Nephron progenitor cell (in vitro differentiated cells): Measurements from ENCODE around the gene TEAD1.

Source experiments
- DNase-seq: peaks from one replicate; pipeline ENCODE4 v3.0.0; 2021
- H3K27ac Mint-ChIP-seq: 2 replicates; pipeline ENCODE4 v1.8.0; 2021; ENCODE audit warnings: mild to moderate bottlenecking, moderate library complexity, mixed read lengths
- H3K27me3 Mint-ChIP-seq: 2 replicates; pipeline ENCODE4 v1.8.0; 2021; ENCODE audit warnings: mild to moderate bottlenecking, low read depth, mixed read lengths; ENCODE audit not compliant: poor library complexity
- H3K36me3 Mint-ChIP-seq: 2 replicates; pipeline ENCODE4 v1.8.0; 2021; ENCODE audit warnings: low read depth, mixed read lengths
- H3K4me1 Mint-ChIP-seq: 2 replicates; pipeline ENCODE4 v1.8.0; 2021; ENCODE audit warnings: mixed read lengths
- H3K4me3 Mint-ChIP-seq: 2 replicates; pipeline ENCODE4 v1.8.0; 2021; ENCODE audit warnings: mild to moderate bottlenecking, moderate library complexity, mixed read lengths
- H3K9me3 Mint-ChIP-seq: 2 replicates; pipeline ENCODE4 v1.8.0; 2021; ENCODE audit warnings: mild to moderate bottlenecking, moderate library complexity, mixed read lengths
- TF ChIP-seq, protein P1 (sequence below): fragments of 200-600 bp; sonication (generic); IDR thresholded peaks from 2 replicates; pipeline ENCODE4 v1.5.0; 2021; ENCODE audit warnings: antibody characterized with exemption

The TEAD1 gene

DNA sequence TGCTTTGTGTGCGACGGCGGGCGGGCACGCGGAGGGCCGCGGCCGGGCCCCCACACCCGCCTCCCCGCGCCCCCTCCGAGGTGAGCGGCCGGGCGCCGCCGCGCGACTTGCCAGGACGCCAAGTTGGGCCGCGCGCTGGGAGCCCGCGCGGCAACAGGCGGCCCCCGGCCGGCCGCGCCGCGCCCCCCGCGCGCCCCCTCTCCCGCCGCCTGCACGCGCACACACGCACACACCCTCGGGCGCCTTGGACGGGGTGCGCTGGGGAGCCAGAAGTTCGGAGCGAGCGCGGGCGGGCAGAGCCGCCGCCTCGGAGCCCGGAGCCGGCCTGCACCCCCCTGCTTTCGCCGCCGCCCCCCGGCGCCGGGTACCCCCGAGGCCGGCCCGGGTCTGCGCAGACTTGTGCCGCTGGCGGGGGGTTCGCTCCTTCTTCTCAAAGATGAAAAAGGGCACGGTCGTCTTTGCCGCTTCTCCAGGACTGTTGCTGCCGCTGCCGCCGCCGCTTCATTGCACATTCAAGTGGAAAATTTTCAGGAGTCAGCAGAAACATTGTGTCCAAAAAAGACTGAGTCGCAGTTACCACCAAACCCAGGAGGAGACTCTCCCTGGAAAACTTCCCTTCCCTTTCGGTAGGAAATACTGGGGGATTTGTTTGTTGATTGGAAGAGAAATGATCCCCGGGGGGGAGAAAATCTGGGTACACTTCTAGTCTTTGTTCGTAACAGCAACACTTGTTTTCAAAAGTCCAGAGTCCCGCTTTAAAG is 895 bp downstream of the TEAD1 start:
- peak overlapping the region; percentile 100 for H3K27ac Mint-ChIP-seq
- peaks cover 44% of the 10 kb centered on the region for H3K4me1 Mint-ChIP-seq
- H3K9me3 Mint-ChIP-seq = no peaks in the 10 kb centered on the region
- no peaks in the 10 kb centered on the region for H3K36me3 Mint-ChIP-seq
- peak overlapping the region; percentile 98 for H3K4me3 Mint-ChIP-seq
- TF ChIP-seq, protein P1, sequence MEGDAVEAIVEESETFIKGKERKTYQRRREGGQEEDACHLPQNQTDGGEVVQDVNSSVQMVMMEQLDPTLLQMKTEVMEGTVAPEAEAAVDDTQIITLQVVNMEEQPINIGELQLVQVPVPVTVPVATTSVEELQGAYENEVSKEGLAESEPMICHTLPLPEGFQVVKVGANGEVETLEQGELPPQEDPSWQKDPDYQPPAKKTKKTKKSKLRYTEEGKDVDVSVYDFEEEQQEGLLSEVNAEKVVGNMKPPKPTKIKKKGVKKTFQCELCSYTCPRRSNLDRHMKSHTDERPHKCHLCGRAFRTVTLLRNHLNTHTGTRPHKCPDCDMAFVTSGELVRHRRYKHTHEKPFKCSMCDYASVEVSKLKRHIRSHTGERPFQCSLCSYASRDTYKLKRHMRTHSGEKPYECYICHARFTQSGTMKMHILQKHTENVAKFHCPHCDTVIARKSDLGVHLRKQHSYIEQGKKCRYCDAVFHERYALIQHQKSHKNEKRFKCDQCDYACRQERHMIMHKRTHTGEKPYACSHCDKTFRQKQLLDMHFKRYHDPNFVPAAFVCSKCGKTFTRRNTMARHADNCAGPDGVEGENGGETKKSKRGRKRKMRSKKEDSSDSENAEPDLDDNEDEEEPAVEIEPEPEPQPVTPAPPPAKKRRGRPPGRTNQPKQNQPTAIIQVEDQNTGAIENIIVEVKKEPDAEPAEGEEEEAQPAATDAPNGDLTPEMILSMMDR = no peak
- DNase-seq = peak; percentile 52
- H3K27me3 Mint-ChIP-seq = no peaks in the 10 kb centered on the region

DNA sequence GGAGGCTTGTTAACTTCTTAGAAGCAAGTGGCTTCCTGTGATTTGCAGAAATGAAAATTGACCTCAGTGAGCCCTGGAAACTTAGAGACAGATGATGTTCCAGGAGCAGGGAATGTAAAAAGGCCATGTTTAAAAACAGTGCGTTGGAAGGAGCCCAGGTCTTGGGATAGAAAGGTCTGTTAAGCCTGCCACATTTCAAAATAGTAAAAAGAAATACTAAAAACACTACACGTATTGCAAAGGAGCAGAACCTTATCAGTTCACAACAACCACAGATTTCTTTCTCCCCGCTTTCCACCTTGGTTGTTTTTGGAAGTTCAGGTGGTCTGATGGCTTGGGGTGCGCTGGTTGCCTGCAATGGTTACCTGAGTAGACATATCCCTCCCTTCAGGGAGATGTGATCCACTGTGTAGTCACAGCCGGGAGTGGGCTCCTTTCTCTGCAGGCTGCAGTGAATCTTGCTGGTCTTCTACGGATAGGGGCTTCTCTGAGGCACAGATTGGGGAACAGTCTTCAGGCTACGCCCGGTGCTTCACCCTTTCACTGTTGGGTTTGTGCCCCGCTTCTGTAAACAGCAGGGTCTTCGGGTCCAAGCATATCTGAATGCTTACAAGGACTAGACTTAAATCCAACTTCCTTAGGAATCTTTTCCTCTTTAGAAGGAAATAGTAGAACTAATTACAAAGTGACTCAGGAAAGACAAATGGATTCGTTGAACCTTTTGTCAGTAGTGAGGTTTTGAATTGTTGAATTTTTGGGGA is 1.9 kb downstream of the TEAD1 start:
- Mint-ChIP-seq H3K4me1 (peaks cover 54% of the 10 kb centered on the region), H3K27me3 (no peaks in the 10 kb centered on the region), H3K36me3 (no peaks in the 10 kb centered on the region), H3K4me3 (peak overlapping the region; percentile 98), H3K9me3 (no peaks in the 10 kb centered on the region), H3K27ac (peak overlapping the region; percentile 100)
- peak; percentile 36 for DNase-seq
- TF ChIP-seq, protein P1 = no peak

DNA sequence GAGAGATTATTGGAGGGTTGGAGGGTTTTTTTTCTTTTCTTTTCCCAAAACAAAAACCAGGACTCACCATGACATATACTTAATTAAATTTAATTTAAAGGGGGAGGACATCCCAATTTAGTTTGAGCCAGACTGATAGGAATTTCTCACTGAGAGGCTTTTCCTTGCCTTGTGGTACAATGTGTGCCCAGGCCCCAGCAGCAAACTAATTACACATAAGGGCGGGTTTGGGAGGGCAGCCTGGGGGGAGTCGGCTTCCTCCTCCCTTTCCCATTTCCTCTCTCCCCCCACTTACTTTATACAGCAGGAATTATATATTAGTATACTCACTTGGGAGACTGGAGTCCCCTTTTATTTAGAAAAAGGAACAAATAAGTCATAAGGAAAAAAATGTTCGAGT is 2.9 kb downstream of the TEAD1 start:
- TF ChIP-seq, protein P1 = no peak
- H3K36me3 Mint-ChIP-seq = no peaks in the 10 kb centered on the region
- H3K27me3 Mint-ChIP-seq = no peaks in the 10 kb centered on the region
- peak overlapping the region; percentile 100 for H3K27ac Mint-ChIP-seq
- H3K9me3 Mint-ChIP-seq = no peaks in the 10 kb centered on the region
- H3K4me3 Mint-ChIP-seq = peak overlapping the region; percentile 98
- DNase-seq = no peak
- peaks cover 64% of the 10 kb centered on the region for H3K4me1 Mint-ChIP-seq

DNA sequence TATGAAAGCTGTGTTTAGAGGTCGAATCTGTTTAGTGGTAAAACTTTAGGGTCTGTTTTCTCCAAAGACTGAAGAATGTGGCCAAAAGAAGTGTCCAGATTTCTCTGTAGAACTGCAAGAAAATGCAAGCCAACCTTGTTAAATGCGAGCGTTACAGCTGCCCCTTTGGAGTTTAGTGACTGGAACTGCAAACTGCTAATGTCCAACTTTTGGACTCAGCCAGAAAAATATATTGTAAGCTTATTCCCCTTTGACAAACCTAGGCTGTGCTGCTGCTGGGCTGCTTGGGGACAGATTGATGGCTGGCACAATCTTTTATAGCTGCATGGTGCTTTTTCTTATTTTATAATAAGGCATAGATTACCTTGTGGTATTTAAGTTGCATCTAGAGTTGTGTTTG is 3.9 kb downstream of the TEAD1 start:
- peak overlapping the region; percentile 98 for H3K4me3 Mint-ChIP-seq
- peaks cover 5% of the 10 kb centered on the region for H3K27me3 Mint-ChIP-seq
- no peaks in the 10 kb centered on the region for H3K9me3 Mint-ChIP-seq
- no peaks in the 10 kb centered on the region for H3K36me3 Mint-ChIP-seq
- DNase-seq = no peak
- TF ChIP-seq, protein P1 = no peak
- no peak overlapping the region for H3K27ac Mint-ChIP-seq
- H3K4me1 Mint-ChIP-seq = peaks cover 74% of the 10 kb centered on the region

DNA sequence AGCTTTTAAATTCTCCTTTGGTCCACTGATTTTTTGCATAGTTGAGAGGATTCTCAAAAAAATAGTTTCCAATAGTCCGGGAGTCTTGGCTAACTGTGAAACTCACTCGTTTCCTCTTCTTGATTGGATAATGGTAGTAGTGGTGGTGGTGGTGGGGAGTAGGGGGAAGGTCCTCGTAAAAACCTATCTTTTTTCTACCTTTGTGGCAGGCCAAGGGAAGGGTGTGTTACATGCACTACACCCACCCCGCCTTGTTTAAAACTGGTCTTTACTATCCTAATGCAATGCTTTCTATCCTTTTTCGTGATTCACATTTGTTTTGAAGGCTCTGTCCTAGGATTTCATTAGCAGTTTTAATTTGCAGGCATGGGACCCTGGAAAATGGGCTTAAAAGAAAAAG is 4.8 kb downstream of the TEAD1 start:
- peak overlapping the region; percentile 98 for H3K4me3 Mint-ChIP-seq
- TF ChIP-seq, protein P1 = no peak
- H3K4me1 Mint-ChIP-seq = peaks cover 83% of the 10 kb centered on the region
- H3K9me3 Mint-ChIP-seq = no peaks in the 10 kb centered on the region
- no peak for DNase-seq
- peak overlapping the region; percentile 77 for H3K27ac Mint-ChIP-seq
- H3K27me3 Mint-ChIP-seq = peaks cover 5% of the 10 kb centered on the region
- H3K36me3 Mint-ChIP-seq = no peaks in the 10 kb centered on the region
